Stomach (tissue), 4 donors: ENCODE measurements around the gene MTA2.
"Not testable (repeated sequence)": the region's sequence is repeated elsewhere in the genome, so short reads cannot be mapped to it uniquely, and the experiment has no call there.

ENCODE experiments used
- EP300 ChIP-seq: sonication (generic); formaldehyde crosslinking; IDR thresholded peaks from one replicate; pipeline ENCODE4 v1.6.1; 2017; ENCODE audit warnings: antibody characterized with exemption
- POLR2A ChIP-seq, 4 donors: fragments of 450-650 bp; IDR thresholded peaks; one replicate each; pipeline ENCODE4 v1.6.1; 2016; ENCODE audit warnings: antibody characterized with exemption in 4 of 4, control low read depth in 2 of 4, mild to moderate bottlenecking in 1 of 4, moderate library complexity in 1 of 4
- POLR2AphosphoS5 ChIP-seq, 3 donors: sonication (generic); formaldehyde crosslinking; IDR thresholded peaks; one replicate each; pipeline ENCODE4 v1.6.1; 2016; ENCODE audit warnings: antibody characterized with exemption in 3 of 3
- TF ChIP-seq, protein P1 (sequence below), 7 experiments: fragments of 450-650 bp in 4 of 7; fragments of 200-600 bp in 3 of 7; sonication (generic) in 3 of 7; IDR thresholded peaks; one replicate each; pipeline ENCODE4 v1.5.1; 2016 to 2019; ENCODE audit warnings: antibody characterized with exemption in 7 of 7, control low read depth in 2 of 7, mild to moderate bottlenecking in 1 of 7

DNA sequence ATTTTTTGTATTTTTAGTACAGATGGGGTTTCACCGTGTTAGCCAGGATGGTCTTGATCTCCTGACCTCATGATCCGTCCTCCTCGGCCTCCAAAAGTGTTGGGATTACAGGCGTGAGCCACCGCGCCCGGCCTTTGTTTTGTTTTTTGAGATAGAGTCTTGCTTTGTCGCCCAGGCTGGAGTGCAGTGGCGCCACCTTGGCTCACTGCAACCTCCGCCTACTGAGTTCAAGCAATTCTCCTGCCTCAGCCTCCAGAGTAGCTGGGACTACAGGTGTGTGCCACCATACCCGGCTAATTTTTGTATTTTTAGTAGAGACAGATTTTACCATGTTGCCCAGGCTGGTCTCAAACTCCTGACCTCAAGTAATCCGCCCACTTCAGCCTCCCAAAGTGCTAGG is 48.6 kb upstream of the MTA2 start:
- TF ChIP-seq, protein P1, sequence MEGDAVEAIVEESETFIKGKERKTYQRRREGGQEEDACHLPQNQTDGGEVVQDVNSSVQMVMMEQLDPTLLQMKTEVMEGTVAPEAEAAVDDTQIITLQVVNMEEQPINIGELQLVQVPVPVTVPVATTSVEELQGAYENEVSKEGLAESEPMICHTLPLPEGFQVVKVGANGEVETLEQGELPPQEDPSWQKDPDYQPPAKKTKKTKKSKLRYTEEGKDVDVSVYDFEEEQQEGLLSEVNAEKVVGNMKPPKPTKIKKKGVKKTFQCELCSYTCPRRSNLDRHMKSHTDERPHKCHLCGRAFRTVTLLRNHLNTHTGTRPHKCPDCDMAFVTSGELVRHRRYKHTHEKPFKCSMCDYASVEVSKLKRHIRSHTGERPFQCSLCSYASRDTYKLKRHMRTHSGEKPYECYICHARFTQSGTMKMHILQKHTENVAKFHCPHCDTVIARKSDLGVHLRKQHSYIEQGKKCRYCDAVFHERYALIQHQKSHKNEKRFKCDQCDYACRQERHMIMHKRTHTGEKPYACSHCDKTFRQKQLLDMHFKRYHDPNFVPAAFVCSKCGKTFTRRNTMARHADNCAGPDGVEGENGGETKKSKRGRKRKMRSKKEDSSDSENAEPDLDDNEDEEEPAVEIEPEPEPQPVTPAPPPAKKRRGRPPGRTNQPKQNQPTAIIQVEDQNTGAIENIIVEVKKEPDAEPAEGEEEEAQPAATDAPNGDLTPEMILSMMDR (IDR thresholded peaks at IDR 0.05) = not testable (repeated sequence)
- TF ChIP-seq POLR2AphosphoS5 (IDR thresholded peaks at IDR 0.05); POLR2A (IDR thresholded peaks at IDR 0.05); EP300: not testable (repeated sequence)
